ENCODE measurements around the gene PKN2. TPM values are rescaled to one million over a fixed set of nuclear protein-coding genes. Genes with fewer than 3 reads are reported as not detected.

The PKN2 gene
- total and polyA plus RNA-seq, 9 of the 15 experiments (the other 6 are each of a cell fraction or from before 2014, with no cell fraction given), result 4.5 to 25.3 (median 19.2) TPM

GRCh38 chr1:88740784-88741183, 56.7 kb downstream of the PKN2 start:
- H3K9me3 ChIP-seq (replicated peaks; ENCODE audit: control insufficient read depth, insufficient read depth, low read depth, low read length), result no peaks in the 10 kb centered on the region; the same call in 1 of the 2 replicates
- FAIRE-seq (no peak), DNase-seq (ENCODE audit: extremely low read depth in 1 of 4, low spot score in 3 of 4) (no peak), ATAC-seq (no peak)
- TF ChIP-seq ZNF830 (CRISPR knock-in tag; IDR thresholded peaks at IDR 0.05) (no peak), MTA3 (IDR thresholded peaks at IDR 0.05; ENCODE audit: borderline replicate concordance) (no peak), MYBL2 (IDR thresholded peaks at IDR 0.05; ENCODE audit: low read depth) (no peak), MYBL2 (CRISPR knock-in tag; IDR thresholded peaks at IDR 0.05; ENCODE audit: borderline replicate concordance) (no peak)
- H3K79me2 ChIP-seq (ENCODE audit: control insufficient read depth, insufficient read depth, low read length), result peaks cover 51% of the 10 kb centered on the region
- WGBS (ENCODE audit: insufficient coverage, low coverage, missing lambda C conversion rate), result 98% methylated on average over 3 of the region's 3 CpGs
- peaks cover 45% of the 10 kb centered on the region; the same call in 2 of the 3 replicates for H3K36me3 ChIP-seq (ENCODE audit: control insufficient read depth, insufficient read depth, low read length)
- H3K4me1 ChIP-seq (replicated peaks in 1 of 2; ENCODE audit: control insufficient read depth in 2 of 2, insufficient read depth in 2 of 2, low read length in 2 of 2), result no peaks in the 10 kb centered on the region
- H3K4me2 ChIP-seq (ENCODE audit: insufficient read depth, low read length), result no peak overlapping the region
- POLR2A ChIA-PET, result no interaction called here
- in situ Hi-C loops (cut with MboI) (no loop called here), intact Hi-C loops (cut with micrococcal nuclease) (no loop called here)
- H3K9ac ChIP-seq (ENCODE audit: insufficient read depth in 1 of 2, low read depth in 2 of 2, low read length in 2 of 2), result no peak overlapping the region
- CTCF ChIA-PET (ENCODE audit: low intra/inter-chr PET ratio), result no interaction called here
- H3K4me3 ChIP-seq, result no peak overlapping the region
- H3K9me1 ChIP-seq (ENCODE audit: control insufficient read depth, insufficient read depth, low read length), result no peaks in the 10 kb centered on the region
- H2AFZ ChIP-seq (ENCODE audit: low read depth, low read length), result no peak overlapping the region
- no TSS peak for BruUV-seq (replicated peaks)
- no peak overlapping the region for H3K27ac ChIP-seq (ENCODE audit: extremely low read depth, low read depth, low read length)
- no peaks in the 10 kb centered on the region for H3K27me3 ChIP-seq (ENCODE audit: control insufficient read depth in 2 of 2, insufficient read depth in 2 of 2, low read length in 2 of 2)
- H4K20me1 ChIP-seq (replicated peaks; ENCODE audit: control insufficient read depth, insufficient read depth, low read length), result no peaks in the 10 kb centered on the region

- WGBS (ENCODE audit: insufficient coverage, low coverage, missing lambda C conversion rate), result 87% methylated on average over 2 of the region's 2 CpGs
- FAIRE-seq, result no peak
- H3K79me2 ChIP-seq (ENCODE audit: control insufficient read depth, insufficient read depth, low read length), result peaks cover 45% of the 10 kb centered on the region
- no peaks in the 10 kb centered on the region for H3K27me3 ChIP-seq (ENCODE audit: control insufficient read depth in 2 of 2, insufficient read depth in 2 of 2, low read length in 2 of 2)
- peaks cover 48% of the 10 kb centered on the region; the same call in 2 of the 3 replicates for H3K36me3 ChIP-seq (ENCODE audit: control insufficient read depth, insufficient read depth, low read length)
- POLR2A ChIA-PET, result no interaction called here
- no peak overlapping the region for H3K4me2 ChIP-seq (ENCODE audit: insufficient read depth, low read length)
- no peak for DNase-seq (ENCODE audit: extremely low read depth in 1 of 4, low spot score in 3 of 4)
- no peak overlapping the region for H3K4me3 ChIP-seq
- no peak for ATAC-seq
- BruUV-seq (replicated peaks), result no TSS peak
- CTCF ChIA-PET (ENCODE audit: low intra/inter-chr PET ratio), result no interaction called here
- intact Hi-C loops (cut with micrococcal nuclease) (no loop called here), in situ Hi-C loops (cut with MboI) (no loop called here)
- no peak overlapping the region for H2AFZ ChIP-seq (ENCODE audit: low read depth, low read length)
- H3K27ac ChIP-seq (ENCODE audit: extremely low read depth, low read depth, low read length), result no peak overlapping the region
- no peaks in the 10 kb centered on the region; the same call in 1 of the 2 replicates for H3K9me3 ChIP-seq (replicated peaks; ENCODE audit: control insufficient read depth, insufficient read depth, low read depth, low read length)
- no peaks in the 10 kb centered on the region for H3K9me1 ChIP-seq (ENCODE audit: control insufficient read depth, insufficient read depth, low read length)
- no peak overlapping the region for H3K9ac ChIP-seq (ENCODE audit: insufficient read depth in 1 of 2, low read depth in 2 of 2, low read length in 2 of 2)
- no peaks in the 10 kb centered on the region for H3K4me1 ChIP-seq (replicated peaks in 1 of 2; ENCODE audit: control insufficient read depth in 2 of 2, insufficient read depth in 2 of 2, low read length in 2 of 2)
- no peaks in the 10 kb centered on the region for H4K20me1 ChIP-seq (replicated peaks; ENCODE audit: control insufficient read depth, insufficient read depth, low read length)
- TF ChIP-seq ZNF592 (IDR thresholded peaks at IDR 0.05), result no peak
- TF ChIP-seq, protein P1, sequence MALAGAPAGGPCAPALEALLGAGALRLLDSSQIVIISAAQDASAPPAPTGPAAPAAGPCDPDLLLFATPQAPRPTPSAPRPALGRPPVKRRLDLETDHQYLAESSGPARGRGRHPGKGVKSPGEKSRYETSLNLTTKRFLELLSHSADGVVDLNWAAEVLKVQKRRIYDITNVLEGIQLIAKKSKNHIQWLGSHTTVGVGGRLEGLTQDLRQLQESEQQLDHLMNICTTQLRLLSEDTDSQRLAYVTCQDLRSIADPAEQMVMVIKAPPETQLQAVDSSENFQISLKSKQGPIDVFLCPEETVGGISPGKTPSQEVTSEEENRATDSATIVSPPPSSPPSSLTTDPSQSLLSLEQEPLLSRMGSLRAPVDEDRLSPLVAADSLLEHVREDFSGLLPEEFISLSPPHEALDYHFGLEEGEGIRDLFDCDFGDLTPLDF (CRISPR knock-in tag; IDR thresholded peaks at IDR 0.05), result no peak
- TF ChIP-seq ZNF134 (CRISPR knock-in tag; conservative IDR thresholded peaks at IDR 0.05), result no peak
- TF ChIP-seq ZC3H8 (IDR thresholded peaks at IDR 0.05), result no peak
- TF ChIP-seq MIER1 (IDR thresholded peaks at IDR 0.05; ENCODE audit: low read depth), result no peak
- no peak for TF ChIP-seq GABPA (tag; conservative IDR thresholded peaks at IDR 0.05; ENCODE audit: low read depth)
- no peak for TF ChIP-seq RAD51 (IDR thresholded peaks at IDR 0.05; ENCODE audit: borderline replicate concordance, low read depth)
- no peak for TF ChIP-seq CBX1 (IDR thresholded peaks at IDR 0.05; ENCODE audit: low read depth)
- no peak for TF ChIP-seq SLC30A9 (CRISPR knock-in tag; IDR thresholded peaks at IDR 0.05)
Measured at GRCh38 chr1:88741413-88741812, 57.3 kb downstream of the PKN2 start.

Data from K562 (cell line).